Cardiac fibroblast (primary cell): ENCODE measurements around the gene ISG20.

ENCODE experiments used
- DNase-seq, 2 donors: peaks; one replicate each; pipeline versions ENCODE4 v3.0.0 to v3.0.0-alpha.2; 2010; ENCODE audit warnings: low read depth in 2 of 2
- H3K4me3 ChIP-seq, 2 donors: replicated peaks in 1 of 2; 1 replicate in 1 of 2; 2 replicates in 1 of 2; pipeline ENCODE4 v1.5.1; 2011; ENCODE audit warnings: low read depth in 2 of 2, low read length in 2 of 2, mild to moderate bottlenecking in 2 of 2, moderate library complexity in 1 of 2
- TF ChIP-seq, protein P1 (sequence below): IDR thresholded peaks from one replicate; pipeline ENCODE4 v1.5.1; 2011; ENCODE audit warnings: low read depth, mild to moderate bottlenecking, low read length, inconsistent platforms

ISG20 gene

DNA sequence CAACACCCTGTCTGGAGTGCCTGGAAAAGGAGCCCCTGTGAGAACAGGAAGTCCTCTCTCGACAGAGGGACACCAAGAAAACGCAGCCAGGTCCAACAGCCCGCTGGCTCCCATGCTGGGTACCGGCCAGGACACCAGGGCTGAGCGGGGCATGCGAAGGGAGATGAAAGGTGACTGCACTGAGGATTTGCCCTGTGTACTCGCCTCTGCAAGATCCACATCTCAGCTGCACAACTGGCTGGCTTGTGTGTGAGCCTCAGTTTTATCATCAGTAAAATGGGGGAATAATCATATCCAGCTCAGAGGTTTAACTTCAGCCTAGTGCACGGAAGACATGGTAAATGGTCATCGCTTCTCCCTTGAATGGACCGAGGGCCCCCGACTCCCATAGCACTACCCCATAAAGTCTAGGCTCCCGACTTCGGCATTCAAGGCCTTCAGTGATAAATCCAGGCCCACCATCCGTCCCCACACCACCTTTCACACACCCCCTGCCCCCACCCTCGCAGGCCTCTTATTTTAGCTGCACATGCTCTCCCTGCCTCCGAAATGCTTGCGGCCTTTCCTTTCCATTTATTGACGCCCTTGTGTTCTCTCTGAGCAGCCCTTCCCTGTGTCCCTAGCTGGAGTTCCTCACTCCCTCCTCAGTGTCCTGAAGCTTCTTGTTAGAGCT, 15.8 kb downstream of the ISG20 start:
- no peak for DNase-seq
- TF ChIP-seq, protein P1, sequence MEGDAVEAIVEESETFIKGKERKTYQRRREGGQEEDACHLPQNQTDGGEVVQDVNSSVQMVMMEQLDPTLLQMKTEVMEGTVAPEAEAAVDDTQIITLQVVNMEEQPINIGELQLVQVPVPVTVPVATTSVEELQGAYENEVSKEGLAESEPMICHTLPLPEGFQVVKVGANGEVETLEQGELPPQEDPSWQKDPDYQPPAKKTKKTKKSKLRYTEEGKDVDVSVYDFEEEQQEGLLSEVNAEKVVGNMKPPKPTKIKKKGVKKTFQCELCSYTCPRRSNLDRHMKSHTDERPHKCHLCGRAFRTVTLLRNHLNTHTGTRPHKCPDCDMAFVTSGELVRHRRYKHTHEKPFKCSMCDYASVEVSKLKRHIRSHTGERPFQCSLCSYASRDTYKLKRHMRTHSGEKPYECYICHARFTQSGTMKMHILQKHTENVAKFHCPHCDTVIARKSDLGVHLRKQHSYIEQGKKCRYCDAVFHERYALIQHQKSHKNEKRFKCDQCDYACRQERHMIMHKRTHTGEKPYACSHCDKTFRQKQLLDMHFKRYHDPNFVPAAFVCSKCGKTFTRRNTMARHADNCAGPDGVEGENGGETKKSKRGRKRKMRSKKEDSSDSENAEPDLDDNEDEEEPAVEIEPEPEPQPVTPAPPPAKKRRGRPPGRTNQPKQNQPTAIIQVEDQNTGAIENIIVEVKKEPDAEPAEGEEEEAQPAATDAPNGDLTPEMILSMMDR: no peak
- no peak overlapping the region for H3K4me3 ChIP-seq

DNA sequence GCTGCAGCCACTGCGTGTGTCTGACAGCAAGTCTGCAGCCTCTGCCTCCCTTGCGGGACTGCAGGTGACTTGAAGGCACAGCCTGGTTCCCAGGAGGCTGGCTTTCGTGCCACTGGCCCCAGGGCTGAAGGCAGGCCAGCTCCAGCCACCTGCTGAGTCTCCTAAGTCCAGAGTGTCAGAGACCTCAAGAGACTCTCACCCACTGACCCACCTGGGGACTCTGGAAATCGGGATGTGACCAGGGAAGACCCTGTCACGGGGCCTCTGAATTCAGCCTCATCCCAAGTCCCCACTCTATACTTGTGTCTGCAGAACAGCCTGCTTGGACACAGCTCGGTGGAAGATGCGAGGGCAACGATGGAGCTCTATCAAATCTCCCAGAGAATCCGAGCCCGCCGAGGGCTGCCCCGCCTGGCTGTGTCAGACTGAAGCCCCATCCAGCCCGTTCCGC, 16.3 kb downstream of the ISG20 start:
- DNase-seq: no peak
- no peak overlapping the region for H3K4me3 ChIP-seq
- TF ChIP-seq, protein P1: no peak

DNA sequence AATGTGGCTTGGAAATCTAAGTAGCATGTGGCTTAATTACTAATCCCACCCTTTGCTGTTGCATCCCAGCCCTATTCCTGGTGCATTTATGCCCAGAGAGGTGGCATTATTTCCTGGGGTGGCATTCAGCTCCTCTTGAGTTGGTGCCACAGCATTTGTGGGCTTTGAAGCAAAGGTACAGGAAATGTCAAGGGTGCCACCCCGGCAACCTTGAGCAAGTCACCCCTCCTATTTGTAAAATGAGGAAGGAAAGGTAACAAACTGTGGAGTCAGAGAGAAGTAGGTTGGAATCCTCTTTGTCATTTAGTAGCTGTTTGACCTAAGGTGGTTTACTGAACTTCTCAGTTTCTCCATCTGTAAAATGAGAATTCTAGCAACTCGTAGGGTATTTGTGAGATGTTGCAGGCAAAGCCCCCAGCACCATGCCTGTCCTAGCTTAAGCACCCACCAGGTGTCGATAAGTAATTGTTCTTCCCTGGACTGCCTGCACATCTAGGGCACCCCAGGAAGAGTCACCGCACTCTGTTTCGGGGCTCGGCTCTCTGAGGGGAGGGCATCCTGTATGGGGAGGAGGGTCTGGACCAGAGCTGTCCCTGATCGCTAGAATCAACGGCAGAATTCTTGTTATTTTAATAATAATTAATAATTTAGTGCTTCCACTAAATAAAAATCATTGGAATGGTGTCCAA, 17.1 kb downstream of the ISG20 start:
- TF ChIP-seq, protein P1: no peak
- no peak overlapping the region for H3K4me3 ChIP-seq
- no peak for DNase-seq

DNA sequence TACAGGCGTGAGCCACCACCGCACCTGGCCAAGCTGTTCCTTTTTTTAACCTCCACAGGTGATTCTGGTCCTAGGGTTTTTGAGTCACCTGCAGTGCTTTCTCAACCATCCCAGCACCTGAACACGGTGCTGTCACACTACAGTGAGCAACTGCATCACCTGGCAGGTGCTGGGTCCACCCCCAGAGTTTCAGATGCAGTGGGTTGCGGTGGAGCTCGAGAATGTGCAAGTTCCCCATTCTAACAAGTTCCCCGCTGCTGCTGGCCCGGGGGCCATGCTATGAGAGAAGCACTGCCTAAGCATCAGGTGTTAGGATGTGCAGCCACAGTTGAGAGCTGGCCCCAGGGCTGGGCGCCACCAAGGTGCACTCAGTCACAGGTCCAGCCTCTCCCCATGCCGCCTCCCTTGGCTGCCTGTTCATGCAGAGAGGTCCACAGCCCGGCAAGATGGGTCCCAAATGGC, 18.0 kb downstream of the ISG20 start:
- no peak overlapping the region for H3K4me3 ChIP-seq
- TF ChIP-seq, protein P1: no peak
- DNase-seq: no peak

DNA sequence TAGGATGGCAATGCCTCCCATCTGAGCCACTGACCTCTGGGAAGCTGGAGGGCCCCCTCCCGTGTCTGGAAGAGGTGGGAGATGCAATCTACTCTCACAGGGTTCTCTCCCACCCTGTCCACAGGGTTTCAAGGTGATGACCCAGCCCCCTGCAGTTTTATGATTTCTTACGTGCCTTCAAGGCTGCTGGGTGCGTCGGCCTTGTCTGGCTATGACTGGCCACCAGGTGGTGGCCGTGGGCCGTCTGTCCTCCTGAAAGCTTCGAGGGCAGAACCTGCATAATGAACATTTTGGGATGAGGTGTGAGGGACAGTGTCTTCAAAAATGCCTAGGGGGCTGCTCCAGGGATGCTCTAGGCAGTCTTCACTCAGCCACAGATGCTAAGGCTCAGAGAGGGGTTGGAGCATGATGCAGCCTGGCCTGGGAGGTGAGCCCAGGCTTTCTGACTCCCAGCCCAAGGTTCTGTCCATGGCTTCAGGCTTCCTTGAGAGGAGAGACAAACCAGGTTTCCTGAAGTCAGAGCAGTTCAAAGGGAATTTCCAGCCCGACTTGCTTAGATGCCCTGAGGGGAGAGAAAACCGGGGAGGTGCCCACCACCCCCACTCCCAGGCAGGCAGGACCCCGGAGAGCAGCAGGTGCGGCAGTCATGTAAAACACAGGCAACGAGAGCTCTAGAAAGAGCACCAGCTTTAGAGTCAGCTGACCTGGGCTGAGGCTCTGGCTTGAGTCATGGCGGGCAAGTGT, 18.7 kb downstream of the ISG20 start:
- TF ChIP-seq, protein P1: peak; percentile 96
- H3K4me3 ChIP-seq: no peak overlapping the region
- DNase-seq: peak; percentile 68 to 69

DNA sequence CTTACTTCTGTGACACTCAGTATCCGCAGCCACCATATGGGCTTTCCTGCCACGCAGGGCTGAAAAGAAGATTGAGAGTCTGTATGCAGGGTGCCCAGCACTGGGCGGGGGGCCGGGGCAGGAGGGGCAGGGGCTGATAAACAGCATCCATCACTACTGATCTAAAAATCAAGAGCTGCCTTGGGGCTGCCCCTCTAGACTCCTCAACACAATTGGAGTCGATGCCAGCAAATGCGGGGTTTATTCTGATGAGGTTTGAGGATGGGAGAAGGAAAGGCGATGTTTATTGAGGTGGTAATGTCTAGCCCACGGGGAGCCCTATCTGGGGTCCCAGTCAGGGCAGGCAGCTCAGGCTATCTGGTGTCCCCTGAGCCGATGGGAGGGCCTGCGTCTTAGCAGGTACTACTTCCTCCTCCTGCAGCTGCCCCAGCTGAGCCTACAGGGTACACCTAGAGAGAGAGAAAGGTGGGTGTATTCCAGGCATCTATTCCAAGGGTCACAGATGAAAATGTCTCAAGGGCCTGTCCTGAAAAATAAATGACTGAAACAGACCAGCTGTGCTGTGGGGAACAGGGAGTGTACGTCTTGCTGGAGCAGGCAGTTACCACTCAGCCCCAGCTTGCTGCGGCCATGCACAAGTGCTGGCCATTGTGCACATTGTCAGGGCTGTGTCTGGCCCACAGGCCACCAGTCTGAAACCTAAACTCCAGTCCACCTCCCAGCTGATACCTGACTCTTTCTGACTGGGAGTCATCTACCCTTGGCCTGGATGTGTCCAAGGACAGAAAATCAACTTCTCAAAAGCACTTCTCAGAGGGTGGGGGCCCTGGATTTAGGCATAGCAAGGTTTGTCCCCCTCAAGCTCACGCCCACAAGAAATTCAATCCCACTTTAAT, 19.5 kb downstream of the ISG20 start:
- DNase-seq: no peak
- TF ChIP-seq, protein P1: no peak
- no peak overlapping the region for H3K4me3 ChIP-seq
